HAP-1 (cell line): Measurements from ENCODE around the gene HOXA9.
A peak's percentile ranks its signal among the peaks of the same experiment; 100 is the strongest.

ENCODE experiments used
- DNase-seq, 2 experiments: peaks; one replicate each; pipeline ENCODE4 v3.0.0-alpha.2; 2016 to 2020; ENCODE audit warnings: low spot score in 2 of 2
- H3K27me3 ChIP-seq: fragments of 250-450 bp; sonication (Bioruptor Pico); 2 replicates; pipeline ENCODE4 v1.5.1; 2020; ENCODE audit warnings: low read depth, mild to moderate bottlenecking, moderate library complexity
- H3K36me3 ChIP-seq: fragments of 250-450 bp; sonication (Bioruptor Pico); replicated peaks from 2 replicates; pipeline ENCODE4 v1.5.1; 2020; ENCODE audit warnings: mild to moderate bottlenecking
- H3K4me1 ChIP-seq: fragments of 250-450 bp; sonication (Bioruptor Pico); 2 replicates; pipeline ENCODE4 v1.5.1; 2020; ENCODE audit warnings: mild to moderate bottlenecking
- H3K4me3 ChIP-seq: fragments of 250-450 bp; sonication (Bioruptor Pico); 2 replicates; pipeline ENCODE4 v1.5.1; 2020; ENCODE audit warnings: mild to moderate bottlenecking, moderate library complexity
- H3K9me3 ChIP-seq: fragments of 250-450 bp; sonication (Bioruptor Pico); 2 replicates; pipeline ENCODE4 v1.5.1; 2020; ENCODE audit warnings: mild to moderate bottlenecking, moderate library complexity
- in situ Hi-C: fragments of 300-500 bp; cut with MboI; formaldehyde crosslinking; loops from 3 replicates; pipeline ENCODE4 v1.14.3; 2020; ENCODE audit warnings: low sequenced_read_pairs, inconsistent platforms, mixed read lengths

Gene HOXA9

GRCh38 chr7:27151931-27152815 is 13.2 kb downstream of the HOXA9 start, which contains the start of gene HOXA3:
Gene HOXA3 (minus strand): TSS chr7:27152583. CDS start chr7:27110640, 41,943 bp downstream.
- in situ Hi-C loops: loop anchor here (25.0 kb wide), 1 partner anchor 940 kb away; the partner anchor contains the start of genes CBX3 and HNRNPA2B1
- peaks cover 26% of the 10 kb centered on the region for H3K4me1 ChIP-seq
- peaks cover 11% of the 10 kb centered on the region for H3K36me3 ChIP-seq
- H3K9me3 ChIP-seq: no peaks in the 10 kb centered on the region
- DNase-seq: peak; percentile 80 to 89
- H3K4me3 ChIP-seq: peak within 1 kb of the TSS; percentile 58
- H3K27me3 ChIP-seq: no peaks in the 10 kb centered on the region

DNA sequence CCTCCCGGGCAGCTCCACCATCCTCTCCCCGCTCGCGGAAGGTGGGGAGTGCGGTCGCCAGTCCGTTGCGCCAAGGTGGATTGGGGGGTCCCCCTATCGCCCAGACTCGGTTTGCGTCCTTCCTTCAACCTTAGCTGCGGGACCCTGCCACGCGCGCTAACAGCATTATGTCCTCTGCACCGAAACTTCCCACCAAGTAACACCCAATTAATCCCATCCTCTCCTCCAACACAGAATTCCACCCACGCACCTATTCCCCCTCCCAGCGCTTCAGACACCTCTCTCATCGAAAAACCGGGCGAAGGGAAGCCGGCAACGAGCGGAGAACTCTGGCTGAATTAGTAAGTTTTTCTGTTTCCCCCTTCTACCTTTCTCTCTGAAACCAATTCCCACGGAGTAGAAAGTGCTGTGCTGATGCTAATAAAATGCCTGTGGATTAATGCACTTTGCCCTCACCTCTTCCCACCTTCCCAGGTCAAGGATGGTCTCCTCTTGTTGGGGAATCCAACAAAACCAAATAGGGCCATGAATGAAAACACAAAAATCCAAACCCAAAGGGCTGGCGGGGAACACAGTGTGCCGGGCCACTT is 13.9 kb downstream of the HOXA9 start:
- no peaks in the 10 kb centered on the region for H3K9me3 ChIP-seq
- H3K4me3 ChIP-seq: peak overlapping the region; percentile 58
- peaks cover 18% of the 10 kb centered on the region for H3K36me3 ChIP-seq
- H3K4me1 ChIP-seq: peaks cover 23% of the 10 kb centered on the region
- no peaks in the 10 kb centered on the region for H3K27me3 ChIP-seq
- in situ Hi-C loops: loop anchor here (25.0 kb wide), 1 partner anchor 939 kb away; the partner anchor contains the start of genes CBX3 and HNRNPA2B1
- peak in 1 of 2 experiments; percentile 63 for DNase-seq

GRCh38 chr7:27150568-27151340 is 14.6 kb downstream of the HOXA9 start:
- Histone ChIP-seq H3K4me1 (peaks cover 23% of the 10 kb centered on the region), H3K36me3 (peaks cover 25% of the 10 kb centered on the region), H3K27me3 (no peaks in the 10 kb centered on the region), H3K4me3 (peak overlapping the region; percentile 58), H3K9me3 (no peaks in the 10 kb centered on the region)
- in situ Hi-C loops: loop anchor here (25.0 kb wide), 1 partner anchor 938 kb away; the partner anchor contains the start of genes CBX3 and HNRNPA2B1
- DNase-seq: peak; percentile 78 to 87

GRCh38 chr7:27149842-27150567 is 15.3 kb downstream of the HOXA9 start:
- H3K4me1 ChIP-seq: peaks cover 23% of the 10 kb centered on the region
- DNase-seq: peak in 1 of 2 experiments; percentile 40
- H3K27me3 ChIP-seq: no peaks in the 10 kb centered on the region
- in situ Hi-C loops: loop anchor here (25.0 kb wide), 1 partner anchor 938 kb away; the partner anchor contains the start of genes CBX3 and HNRNPA2B1
- no peaks in the 10 kb centered on the region for H3K9me3 ChIP-seq
- H3K4me3 ChIP-seq: peak overlapping the region; percentile 58
- peaks cover 32% of the 10 kb centered on the region for H3K36me3 ChIP-seq

- DNase-seq: peak; percentile 63
- in situ Hi-C loops: no loop called here
- H3K4me1 ChIP-seq: peaks cover 20% of the 10 kb centered on the region
- H3K4me3 ChIP-seq: peak overlapping the region; percentile 58
- H3K27me3 ChIP-seq: no peaks in the 10 kb centered on the region
- H3K9me3 ChIP-seq: no peaks in the 10 kb centered on the region
- H3K36me3 ChIP-seq: peaks cover 35% of the 10 kb centered on the region
Measured at GRCh38 chr7:27148756-27149641, 16.3 kb downstream of the HOXA9 start.

- no peaks in the 10 kb centered on the region for H3K27me3 ChIP-seq
Measured at GRCh38 chr7:27148031-27148755, 17.1 kb downstream of the HOXA9 start.

DNA sequence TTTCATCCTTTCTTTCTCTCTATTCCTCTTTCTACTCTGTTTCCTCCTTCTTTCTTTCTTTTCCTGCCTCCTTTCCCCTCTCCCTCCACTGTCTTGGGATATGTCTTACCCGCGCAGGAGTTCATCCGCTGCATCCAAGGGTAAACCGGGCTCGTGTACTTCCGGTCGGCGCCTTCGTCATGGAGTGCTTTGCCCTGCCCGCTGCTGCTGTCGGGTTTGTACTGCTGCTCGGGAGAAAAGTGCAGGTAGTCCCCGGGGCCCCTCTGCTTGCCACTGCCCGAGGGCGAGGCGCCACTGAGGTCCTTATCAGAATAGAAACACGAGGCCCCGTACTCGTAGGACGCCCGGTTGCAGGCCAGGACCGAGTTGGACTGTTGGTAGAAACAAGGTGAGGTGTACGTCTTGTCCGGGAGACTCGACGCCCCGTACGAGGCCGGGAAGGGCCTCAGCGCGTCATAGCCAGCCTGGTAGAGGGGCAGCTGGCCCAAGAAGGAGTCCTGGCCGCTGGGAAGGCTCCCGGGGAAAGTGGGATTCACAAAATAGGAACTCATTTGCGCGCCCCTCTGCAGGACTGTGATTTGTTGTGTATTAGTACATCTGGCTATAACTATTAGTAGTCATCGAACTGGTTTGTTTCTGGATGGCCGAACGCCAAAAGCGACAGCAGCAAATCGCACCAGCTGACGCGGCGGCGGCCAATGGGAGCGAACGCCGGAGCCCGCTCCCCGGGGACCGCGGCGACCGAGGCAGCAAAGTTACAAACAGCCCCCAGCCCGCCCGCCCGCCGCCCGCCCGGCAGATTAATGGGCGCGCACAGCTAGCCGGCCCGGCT is 17.9 kb downstream of the HOXA9 start, which contains the start of gene HOXA6:
Gene HOXA6 (minus strand): TSS at position 576 of the 832 bp plus-strand sequence. CDS start 25 bp downstream, at position 551.
- Histone ChIP-seq H3K4me1 (peaks cover 9% of the 10 kb centered on the region), H3K36me3 (peaks cover 43% of the 10 kb centered on the region), H3K9me3 (no peaks in the 10 kb centered on the region), H3K27me3 (no peaks in the 10 kb centered on the region), H3K4me3 (peak within 1 kb of the TSS; percentile 58)
- DNase-seq: no peak
- in situ Hi-C loops: no loop called here

More at GRCh38 chr7:27148031-27148755, 17.1 kb downstream of the HOXA9 start:
- peak in 1 of 2 experiments; percentile 21 for DNase-seq
- H3K4me1 ChIP-seq: peaks cover 16% of the 10 kb centered on the region
- H3K9me3 ChIP-seq: no peaks in the 10 kb centered on the region
- in situ Hi-C loops: no loop called here
- peak overlapping the region; percentile 58 for H3K4me3 ChIP-seq
- H3K36me3 ChIP-seq: peaks cover 43% of the 10 kb centered on the region

DNA sequence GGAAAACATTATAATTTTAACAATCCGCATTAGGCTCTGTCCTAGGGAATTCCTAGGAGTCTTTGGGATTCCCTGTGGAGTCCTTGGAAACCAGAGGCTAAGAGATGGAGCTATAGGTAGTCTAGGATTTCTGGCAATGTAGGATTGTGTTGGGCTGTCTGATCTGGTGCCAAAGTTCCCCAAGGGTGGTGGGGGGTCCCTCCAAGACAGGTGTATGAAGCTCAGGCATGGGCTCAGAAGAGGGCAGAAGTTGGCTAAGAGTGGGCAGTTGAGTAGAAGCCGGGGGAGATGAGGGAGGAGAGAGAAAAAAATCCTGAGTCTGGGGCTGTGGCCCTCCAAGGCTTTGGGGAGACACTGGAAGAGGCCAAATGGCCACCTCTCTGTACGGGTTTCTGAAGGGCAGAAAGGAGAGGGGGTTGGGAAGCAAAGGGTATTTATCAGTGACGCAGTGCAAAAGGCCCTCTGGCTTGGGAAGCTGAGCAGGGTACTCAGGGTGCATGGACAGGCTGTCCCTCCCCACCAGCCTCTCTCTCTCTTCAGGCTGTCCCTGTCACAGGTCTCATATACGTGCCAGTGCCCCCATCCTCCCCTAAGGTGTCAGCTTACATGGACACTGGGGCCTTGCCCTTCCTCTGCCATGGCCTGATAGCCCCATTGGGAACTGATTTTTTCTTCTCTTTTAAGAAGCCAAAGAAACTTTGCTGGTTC is 18.7 kb downstream of the HOXA9 start:
- H3K27me3 ChIP-seq: no peaks in the 10 kb centered on the region
- H3K4me1 ChIP-seq: peaks cover 9% of the 10 kb centered on the region
- in situ Hi-C loops: no loop called here
- H3K9me3 ChIP-seq: no peaks in the 10 kb centered on the region
- no peak overlapping the region for H3K4me3 ChIP-seq
- DNase-seq: no peak
- H3K36me3 ChIP-seq: peaks cover 47% of the 10 kb centered on the region

DNA sequence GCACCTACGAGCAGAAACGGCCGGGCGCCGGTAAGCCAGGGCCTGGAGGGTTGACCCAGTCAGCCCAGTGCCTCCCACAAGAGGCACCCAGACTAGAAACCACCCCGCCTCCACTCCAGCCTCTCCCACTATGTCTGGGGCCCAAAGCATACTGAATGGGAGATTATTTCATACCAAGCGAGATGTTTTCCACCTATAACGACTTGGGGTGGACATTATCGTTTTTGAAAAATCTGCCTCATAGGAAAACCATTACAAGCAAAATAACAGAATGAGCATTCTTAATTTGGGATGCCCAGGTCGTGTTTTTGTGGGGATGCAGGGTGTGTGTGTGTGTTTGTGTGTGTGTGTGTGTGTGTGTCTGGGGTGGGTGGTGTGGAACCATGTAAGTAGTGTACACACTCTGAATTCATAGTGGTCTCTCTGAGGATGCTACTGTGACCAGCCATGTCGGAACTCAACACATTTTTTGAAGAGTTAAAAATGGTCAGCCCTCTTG is 19.4 kb downstream of the HOXA9 start:
- in situ Hi-C loops: no loop called here
- no peaks in the 10 kb centered on the region for H3K9me3 ChIP-seq
- no peak for DNase-seq
- H3K4me3 ChIP-seq: no peak overlapping the region
- no peaks in the 10 kb centered on the region for H3K27me3 ChIP-seq
- peaks cover 52% of the 10 kb centered on the region for H3K36me3 ChIP-seq
- H3K4me1 ChIP-seq: peaks cover 9% of the 10 kb centered on the region

- Histone ChIP-seq H3K9me3 (no peaks in the 10 kb centered on the region), H3K36me3 (peaks cover 57% of the 10 kb centered on the region), H3K4me3 (no peak overlapping the region), H3K4me1 (peaks cover 9% of the 10 kb centered on the region), H3K27me3 (no peaks in the 10 kb centered on the region)
- in situ Hi-C loops: no loop called here
- DNase-seq: no peak
Measured at GRCh38 chr7:27145165-27145913, 20.0 kb downstream of the HOXA9 start.
